HG03175 (cell line): ENCODE data around the gene POT1.
"Not testable (repeated sequence)": the region's sequence is repeated elsewhere in the genome, so short reads cannot be mapped to it uniquely, and the experiment has no call there.

ENCODE experiments used
- ATAC-seq: cut with Tn5 transposase; IDR thresholded peaks from one replicate; pipeline ENCODE4 v1.9.1; 2021; ENCODE audit warnings: mild to moderate bottlenecking, moderate library complexity; ENCODE audit not compliant: unreplicated experiment

Gene POT1, protein sequence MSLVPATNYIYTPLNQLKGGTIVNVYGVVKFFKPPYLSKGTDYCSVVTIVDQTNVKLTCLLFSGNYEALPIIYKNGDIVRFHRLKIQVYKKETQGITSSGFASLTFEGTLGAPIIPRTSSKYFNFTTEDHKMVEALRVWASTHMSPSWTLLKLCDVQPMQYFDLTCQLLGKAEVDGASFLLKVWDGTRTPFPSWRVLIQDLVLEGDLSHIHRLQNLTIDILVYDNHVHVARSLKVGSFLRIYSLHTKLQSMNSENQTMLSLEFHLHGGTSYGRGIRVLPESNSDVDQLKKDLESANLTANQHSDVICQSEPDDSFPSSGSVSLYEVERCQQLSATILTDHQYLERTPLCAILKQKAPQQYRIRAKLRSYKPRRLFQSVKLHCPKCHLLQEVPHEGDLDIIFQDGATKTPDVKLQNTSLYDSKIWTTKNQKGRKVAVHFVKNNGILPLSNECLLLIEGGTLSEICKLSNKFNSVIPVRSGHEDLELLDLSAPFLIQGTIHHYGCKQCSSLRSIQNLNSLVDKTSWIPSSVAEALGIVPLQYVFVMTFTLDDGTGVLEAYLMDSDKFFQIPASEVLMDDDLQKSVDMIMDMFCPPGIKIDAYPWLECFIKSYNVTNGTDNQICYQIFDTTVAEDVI

DNA sequence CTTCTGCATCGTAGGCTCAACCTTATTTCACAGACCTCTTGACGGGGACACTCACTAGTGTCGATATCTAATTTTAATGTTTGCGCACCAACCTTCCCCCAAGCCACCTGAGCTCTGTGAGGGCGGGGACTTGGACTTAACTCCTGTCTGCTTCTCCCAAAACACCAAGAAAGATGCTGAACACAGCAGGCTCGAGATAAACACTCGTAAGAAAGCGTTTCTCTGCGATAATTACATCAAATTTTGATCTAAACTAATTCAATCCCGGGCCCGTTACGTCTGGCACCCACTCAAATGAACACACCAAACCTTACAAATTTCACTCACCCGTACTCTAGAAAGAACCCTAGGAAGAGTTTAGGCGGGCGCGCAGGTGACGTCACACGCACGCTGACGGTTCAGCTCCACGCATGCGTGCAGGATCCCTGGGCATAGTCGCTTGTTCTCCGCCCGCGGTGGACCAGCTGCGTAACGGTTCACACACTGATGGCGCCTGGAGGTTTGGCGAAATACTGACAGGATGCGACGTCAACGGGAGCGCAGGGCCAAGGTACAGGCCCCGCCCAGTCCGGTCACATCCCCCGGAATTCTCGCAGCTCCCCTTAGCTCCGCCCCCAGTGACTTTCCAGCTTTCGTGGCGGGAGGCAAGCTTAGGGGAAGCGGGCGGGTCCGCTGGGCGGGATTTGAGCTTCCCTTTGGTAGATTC is at the start of gene POT1:
TSS of gene POT1 (minus strand) at position 359 of the 706 bp plus-strand sequence. CDS start 32,652 bp downstream, outside the sequence.
- peak; percentile 100 for ATAC-seq

DNA sequence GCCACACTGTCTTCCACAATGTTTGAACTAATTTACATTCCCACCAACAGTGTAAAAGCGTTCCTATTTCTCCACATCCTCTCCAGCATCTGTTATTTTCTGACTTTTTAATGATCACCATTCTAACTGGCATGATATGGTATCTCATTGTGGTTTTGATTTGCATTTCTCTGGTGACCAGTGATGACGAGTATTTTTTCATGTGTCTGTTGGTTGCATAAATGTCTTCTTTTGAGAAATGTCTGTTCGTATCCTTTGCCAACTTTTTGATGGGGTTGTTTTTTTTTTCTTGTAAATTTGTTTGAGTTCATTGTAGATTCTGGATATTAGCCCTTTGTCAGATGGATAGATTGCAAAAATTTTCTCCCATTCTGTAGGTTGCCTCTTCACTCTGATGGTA is 45.5 kb upstream of the POT1 start:
- ATAC-seq: not testable (repeated sequence)

DNA sequence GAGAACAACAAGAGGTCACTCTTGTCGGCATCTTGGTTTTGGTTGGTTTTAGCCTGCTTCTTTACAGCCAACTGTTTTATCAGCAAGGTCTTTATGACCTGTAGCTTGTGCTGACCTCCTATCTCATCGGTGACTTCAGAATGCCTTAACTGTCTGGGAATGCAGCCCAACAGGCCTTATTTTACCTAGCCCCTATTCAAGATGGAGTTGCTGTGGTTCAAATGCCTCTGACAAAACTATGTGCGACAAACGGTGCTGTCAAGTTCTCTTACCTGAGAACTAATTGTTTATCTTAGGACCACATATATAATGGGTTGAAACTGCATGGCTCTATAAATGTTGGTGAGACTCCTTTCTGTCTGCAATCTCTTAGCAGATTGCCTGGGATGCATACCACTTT is 35.9 kb upstream of the POT1 start:
- ATAC-seq: no peak

DNA sequence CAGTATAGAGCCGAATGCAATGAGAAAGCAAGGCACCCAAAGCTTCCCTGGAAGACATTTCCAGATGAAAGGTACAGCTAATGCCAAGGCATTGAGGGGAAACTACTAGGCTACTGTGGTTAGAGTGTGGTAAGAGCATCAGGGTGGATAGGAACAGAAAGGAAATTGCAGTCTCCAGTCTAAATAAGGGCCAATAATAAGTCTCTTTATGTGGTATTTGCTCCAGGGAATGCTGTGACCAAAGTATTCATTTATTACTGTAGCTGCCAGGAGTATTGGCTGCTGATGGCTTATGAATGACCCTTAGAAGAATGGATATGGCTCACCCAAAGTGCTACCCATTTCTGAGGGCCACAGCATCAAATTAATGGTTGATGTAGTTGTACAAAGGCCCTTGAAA is 30.1 kb upstream of the POT1 start:
- no peak for ATAC-seq

DNA sequence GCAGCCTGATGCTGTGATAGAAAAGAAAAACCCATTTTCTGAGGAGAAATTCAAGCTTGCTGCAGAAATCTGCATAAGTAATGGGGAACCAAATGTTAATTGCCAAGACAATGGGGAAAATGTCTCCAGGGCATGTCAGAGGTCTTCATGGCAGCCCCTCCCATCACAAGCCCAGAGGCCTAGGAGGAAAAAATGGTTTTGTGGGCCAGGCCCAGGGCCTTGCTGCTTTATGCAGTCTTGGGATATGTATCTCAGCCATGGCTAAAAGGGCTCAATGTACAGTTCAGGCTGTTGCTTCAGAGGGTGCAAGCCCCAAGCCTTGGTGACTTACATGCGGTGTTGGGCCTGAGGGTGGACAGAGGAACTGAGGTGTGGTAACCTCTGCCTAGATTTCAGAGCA is 28.3 kb upstream of the POT1 start:
- not testable (repeated sequence) for ATAC-seq

DNA sequence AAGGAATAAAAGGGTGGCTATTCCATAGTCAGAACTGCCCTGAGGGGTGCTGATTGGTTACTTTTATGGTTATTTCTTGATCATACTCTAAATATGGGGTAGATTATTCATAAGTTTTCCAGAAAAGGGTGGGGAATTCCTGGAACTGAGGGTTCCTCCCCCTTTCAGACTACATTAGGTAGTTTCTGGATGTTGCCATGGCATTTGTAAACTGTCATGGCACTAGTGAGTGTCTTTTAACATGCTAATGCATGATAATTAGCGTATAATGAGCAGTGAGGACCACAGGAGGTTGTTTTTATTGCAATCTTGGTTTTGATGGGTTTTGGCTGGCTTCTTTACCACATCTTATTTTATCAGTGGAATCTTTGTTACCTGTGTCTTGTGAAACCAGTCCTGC is 26.5 kb upstream of the POT1 start:
- no peak for ATAC-seq

DNA sequence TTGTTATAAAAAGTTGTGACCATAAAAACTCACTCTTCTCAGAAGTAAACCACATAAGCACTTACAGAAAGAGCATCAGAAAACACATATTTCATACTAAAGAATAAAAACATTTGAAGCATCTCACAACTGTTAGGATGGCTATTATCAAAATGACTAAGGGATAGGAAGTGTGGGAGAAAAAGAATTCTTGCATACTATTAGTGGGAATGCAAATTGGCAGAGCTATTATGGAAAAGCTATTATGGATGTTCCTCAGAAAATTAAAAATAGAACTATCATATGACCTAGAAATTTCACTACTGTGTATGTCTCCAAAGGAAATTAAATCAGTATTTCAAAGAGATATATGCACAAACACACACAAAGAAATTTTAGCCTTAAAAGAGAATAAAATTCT is 25.2 kb upstream of the POT1 start:
- no peak for ATAC-seq

DNA sequence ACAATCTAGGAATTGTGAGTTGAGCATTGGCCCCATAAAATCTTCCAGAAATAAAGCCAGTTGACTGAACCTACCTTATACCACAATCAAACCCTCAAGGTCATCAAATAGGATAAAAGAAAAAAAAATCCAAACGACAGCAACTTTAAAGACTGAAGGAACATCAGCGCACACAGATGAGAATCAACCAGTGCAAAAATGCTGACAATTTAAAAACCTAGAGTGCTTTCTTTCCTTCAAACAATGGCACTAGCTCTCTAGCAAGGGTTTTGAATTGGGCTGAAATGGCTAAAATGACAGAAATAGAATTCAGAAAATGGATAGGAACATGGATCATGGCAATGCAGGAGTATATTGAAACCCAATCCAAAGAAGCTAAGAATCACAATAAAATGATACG is 16.1 kb upstream of the POT1 start:
- no peak for ATAC-seq

DNA sequence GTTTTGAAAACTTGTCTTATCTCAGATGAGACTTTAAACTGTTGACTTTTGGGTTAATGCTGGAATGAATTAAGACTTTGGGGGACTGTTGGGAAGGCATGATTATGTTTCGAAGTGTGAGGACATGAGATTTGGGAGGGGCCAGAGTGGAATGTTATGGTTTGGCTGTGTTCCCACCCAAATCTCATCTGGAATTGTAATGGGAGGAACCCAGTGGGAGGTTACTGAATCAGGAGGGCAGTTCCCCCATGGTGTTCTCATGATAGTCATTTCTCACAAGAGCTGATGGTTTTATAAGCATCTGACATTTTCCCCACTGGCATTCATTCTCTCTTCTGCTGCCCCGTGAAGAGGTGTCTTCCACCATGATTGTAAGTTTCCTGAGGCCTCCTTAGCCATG is 13.8 kb upstream of the POT1 start:
- ATAC-seq: no peak

DNA sequence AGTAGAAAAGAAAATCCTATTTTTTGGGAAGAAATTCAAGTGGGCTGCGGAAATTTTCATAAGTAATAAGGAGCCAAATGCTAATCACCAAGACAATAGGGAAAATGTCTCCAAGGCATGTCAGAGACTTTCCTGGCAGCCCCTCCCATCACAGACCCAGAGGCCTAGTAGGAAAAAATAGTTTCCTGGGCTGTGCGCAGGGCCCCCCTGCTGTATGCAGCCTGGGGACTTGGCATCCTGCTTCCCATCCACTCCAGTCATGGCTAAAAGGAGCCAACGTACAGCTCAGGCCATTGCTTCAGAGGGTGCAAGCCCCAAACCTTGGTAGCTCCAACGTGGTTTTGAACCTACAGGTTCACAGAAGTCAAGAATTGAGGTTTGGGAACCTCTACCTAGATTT is 12.8 kb upstream of the POT1 start:
- ATAC-seq: no peak

DNA sequence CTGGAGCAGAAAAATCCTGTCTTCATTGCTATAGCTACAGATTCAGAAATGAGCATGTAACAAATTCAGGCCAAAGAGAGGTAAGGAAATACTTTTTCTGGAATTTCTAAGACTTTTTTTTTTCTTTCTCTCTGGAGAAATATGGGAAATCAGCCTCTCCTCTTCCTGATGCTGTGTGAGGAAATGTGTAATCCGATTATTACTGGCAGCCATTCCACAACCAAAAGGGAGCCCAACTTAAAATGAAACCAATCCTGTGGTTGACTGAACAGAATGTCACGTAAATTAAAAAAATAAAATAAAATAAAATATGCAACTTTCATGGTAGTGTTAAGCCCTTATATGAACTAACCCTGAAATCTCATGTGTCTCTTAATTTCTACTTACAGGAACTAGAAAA is 10.7 kb upstream of the POT1 start:
- no peak for ATAC-seq

DNA sequence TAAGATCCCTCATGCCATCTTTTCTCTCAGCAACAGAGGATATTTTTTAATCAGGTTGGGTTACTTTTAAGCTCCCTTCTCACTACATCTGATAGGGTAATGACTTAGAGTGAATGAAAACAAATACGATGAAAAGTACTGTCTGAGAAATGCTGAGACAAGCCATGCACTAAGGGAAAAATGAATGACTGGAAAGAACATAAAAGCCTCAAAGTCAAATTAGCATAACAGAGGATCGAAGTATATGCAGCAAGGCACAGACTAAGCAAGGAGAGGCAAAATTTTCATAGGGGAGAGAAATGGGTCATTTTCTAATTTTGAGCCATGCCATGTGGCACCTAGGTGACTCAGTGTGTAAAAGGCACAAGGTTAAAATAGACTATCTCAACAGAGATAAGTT is 8.5 kb upstream of the POT1 start:
- no peak for ATAC-seq

DNA sequence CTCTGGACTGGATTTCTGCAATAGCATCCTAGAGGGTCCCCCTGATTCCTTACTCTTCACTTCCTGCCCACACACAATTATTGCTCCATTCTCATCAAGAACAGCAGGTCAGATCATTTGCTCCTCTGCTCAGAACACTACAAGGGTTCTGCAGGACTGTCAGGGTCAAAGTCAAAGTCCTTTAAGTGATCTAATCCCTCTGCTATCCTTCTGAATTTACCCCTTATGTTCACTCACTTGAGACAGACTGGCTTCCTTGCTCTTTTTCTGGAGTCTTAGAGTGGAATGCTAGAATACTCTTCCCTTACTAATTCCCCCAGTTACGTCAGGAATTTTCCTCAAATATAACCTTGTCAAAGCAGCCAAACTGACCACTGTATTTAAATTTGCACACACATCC is 7.5 kb upstream of the POT1 start:
- no peak for ATAC-seq

DNA sequence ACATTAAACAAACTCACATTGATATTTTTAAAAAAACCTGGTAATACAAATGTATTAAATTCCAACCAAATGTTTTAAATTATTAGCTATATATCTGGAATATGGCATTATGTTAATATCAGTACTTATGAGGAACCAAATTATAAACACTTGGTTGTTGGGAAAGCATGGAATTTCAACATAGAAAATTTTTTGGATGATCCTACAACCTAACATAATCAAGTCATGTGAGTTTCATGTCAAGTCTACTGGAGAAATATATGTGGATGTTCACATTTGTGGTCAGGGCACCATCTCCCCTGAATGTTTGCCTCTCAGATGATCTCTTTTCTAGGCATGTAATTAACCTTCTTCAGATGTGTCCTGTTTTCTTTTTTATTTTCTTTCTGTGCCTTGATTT is 5.2 kb upstream of the POT1 start:
- ATAC-seq: no peak

DNA sequence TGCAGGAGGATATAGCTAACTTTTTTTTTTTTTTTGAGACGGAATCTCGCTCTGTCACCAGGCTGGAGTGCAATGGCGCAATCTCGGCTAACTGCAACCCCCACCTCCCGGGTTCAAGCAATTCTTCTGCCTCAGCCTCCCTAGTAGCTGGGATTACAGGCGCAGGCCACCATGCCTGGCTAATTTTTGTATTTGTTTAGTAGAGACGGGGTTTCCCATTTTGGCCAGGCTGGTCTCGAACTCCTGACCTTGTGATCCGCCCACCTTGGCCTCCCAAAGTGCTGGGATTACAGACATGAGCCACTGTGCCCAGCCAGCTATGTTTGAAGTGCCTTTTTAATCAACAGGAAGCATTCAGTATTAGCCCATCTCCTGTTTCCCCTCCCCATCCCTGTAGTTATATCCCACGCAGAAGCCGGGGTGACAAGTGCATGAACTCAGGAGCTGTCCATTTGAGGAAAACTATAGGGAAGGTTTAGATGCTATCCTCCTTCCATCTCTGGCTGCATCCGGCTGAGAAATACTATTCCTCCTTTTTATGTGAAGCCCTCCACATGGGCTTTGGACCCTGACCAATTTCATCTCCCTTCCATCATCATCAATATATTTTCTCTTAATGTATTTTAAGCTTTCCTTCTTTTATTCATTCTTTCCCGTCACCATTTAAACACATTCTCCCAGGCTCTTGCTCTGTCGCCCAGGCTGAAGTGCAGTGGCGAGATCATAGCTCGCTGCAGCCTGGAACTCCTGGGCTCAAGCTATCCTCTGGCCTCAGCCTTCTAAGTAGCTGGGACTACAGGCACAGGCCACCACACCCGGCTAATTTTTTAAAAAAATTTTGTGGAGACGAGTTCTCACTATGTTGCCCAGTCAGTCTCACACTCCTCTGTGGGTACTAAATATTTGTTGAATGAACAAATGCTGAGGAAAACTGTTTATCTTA is 1.3 kb upstream of the POT1 start:
- no peak for ATAC-seq

DNA sequence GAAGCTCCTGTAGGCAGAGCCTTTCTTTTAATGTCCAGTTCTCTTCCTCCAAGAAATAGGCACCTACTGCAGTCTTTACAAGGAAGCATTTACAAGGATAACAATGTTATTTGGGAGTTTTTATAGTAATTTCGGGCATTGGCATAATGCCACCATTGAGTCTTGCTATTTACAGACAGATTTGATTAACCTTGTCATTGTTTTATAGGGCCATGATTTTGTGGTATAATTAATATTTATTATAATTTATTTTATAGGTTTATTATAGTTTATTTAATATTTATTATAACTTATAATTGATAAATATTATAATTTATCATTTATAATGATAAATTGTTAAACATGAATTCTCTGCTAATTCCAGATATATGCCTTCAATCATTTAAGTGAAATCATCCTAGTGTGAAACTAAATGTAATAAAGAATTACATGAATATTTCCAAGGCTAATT is 573 bp upstream of the POT1 start:
- ATAC-seq: no peak

DNA sequence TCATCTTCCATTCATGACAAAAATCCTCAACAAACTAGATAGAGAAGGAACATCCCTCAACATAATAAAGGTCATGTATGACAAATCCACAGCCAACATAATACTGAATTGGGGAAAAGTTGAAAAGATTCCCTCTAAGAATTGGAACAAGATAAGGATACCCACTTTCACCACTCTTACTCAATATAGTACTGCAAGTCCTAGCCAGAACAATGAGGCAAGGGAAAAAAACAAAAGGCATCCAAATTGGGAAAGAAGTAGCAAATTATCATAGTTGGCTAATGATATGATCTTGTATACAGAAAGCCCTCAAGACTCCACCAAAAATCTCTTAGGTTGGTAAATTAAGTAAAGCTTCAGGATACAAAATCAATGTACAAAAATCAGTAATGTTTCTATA is 4.7 kb downstream of the POT1 start:
- ATAC-seq: no peak

DNA sequence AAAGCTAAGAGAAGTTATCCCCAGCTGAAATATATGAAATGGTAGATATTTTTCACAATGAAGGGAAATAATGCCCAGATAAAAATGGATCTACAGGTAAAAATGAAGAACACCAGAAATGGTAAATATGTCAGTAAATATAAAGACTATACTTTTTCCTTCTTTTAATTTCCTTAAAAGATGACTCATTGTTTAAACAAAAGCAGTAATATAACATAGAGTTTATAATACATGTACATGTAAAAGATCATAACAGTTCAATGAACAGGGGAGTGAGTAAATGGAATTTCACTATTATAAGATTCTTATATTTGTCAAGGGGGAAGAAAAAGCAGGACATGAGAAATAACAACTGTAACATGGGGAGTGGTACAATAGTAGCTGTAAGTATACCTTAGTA is 7.4 kb downstream of the POT1 start:
- ATAC-seq: no peak

DNA sequence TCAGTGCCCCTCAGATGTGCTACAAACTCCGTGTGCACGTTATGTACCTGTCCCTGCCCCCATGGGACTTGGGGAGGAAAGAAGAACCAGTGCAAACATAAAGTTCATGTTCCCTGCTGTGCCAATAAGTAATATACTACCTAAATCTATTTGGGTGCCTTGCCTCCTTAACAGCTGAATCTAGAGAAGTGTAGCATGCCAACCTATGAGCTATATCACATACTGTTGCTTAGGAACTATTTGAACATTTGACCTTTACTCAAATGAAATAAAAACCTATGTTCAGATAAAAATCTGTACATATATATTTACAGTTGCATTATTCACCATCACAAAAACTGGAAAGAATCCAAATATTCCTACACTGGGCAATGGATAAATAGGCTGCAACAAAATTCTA is 9.8 kb downstream of the POT1 start:
- no peak for ATAC-seq

DNA sequence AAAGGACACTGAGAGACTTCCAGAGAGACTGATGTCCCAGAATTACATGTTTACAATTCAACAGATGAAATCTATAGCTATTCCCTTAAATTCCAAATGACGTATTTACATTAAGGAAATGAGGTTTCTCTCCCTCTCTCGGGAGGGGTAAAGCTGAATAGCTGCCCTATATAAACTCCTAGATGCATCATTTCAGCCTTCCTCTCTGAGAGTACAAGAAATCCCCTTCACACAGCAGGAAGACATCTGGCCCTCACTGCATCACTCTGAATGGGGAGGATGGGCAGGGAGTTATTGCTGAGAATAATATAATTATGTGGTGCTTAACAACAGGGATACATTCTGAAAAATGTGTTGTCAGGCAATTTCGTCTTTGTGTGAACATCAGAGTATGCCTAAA is 11.0 kb downstream of the POT1 start:
- peak; percentile 42 for ATAC-seq

DNA sequence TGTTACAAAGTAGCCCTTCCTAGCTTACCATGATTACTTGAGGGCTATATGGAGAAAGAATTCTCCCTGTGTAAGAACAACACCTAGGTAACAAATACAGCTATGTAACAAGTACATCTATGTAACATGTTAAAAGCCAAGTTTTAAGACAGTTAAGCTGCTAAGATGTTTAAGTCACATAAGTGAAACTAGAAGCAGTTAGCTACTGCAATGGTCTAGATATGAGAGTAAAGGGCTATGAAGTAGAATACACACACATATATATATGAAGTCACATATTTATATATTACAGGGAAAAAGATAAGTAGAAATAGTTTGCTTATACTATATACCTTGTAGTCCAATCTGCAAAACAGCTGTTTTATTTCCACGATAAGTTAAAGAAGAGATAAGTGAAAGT is 14.4 kb downstream of the POT1 start:
- peak; percentile 42 for ATAC-seq
